ENCODE data around the gene DENND2D. TPM values are rescaled to one million over a fixed set of nuclear protein-coding genes. Genes with fewer than 3 reads are reported as not detected.

The DENND2D gene
- total RNA-seq, 1 experiment from 2014 or later, result 0.11 TPM

- H2AK5ac ChIP-seq (ENCODE audit: insufficient read length, low read length), result no peak overlapping the region
- no peak for DNase-seq
- no peaks in the 10 kb centered on the region for H3K79me2 ChIP-seq (ENCODE audit: insufficient read depth, low read length)
- no peak overlapping the region for H2BK5ac ChIP-seq (ENCODE audit: insufficient read length, low read length)
- no peaks in the 10 kb centered on the region for H3K4me1 ChIP-seq (ENCODE audit: insufficient read depth, low read length)
- H3K79me1 ChIP-seq (ENCODE audit: insufficient read depth, low read depth, low read length, poor library complexity, severe bottlenecking), result no peaks in the 10 kb centered on the region
- no peak overlapping the region for H3T11ph ChIP-seq (ENCODE audit: low read length)
- H3K4ac ChIP-seq (ENCODE audit: low read depth, low read length), result no peak overlapping the region
- H4K20me1 ChIP-seq (ENCODE audit: control insufficient read depth, insufficient read depth, insufficient read length), result no peaks in the 10 kb centered on the region
- no peak overlapping the region for H2BK20ac ChIP-seq (ENCODE audit: low read depth, low read length, poor library complexity, severe bottlenecking)
- no peak overlapping the region for H4K8ac ChIP-seq (replicated peaks; ENCODE audit: insufficient read length, low read depth, low read length)
- no peak overlapping the region for H3K4me2 ChIP-seq (ENCODE audit: insufficient read depth, insufficient read length, low read length)
- H2AFZ ChIP-seq (ENCODE audit: low read length), result no peak overlapping the region
- H3K9me3 ChIP-seq (ENCODE audit: control insufficient read depth, low read depth, low read length), result no peaks in the 10 kb centered on the region
- H4K91ac ChIP-seq (ENCODE audit: insufficient read length, low read depth, low read length), result no peak overlapping the region
- no peak overlapping the region for H3K14ac ChIP-seq (ENCODE audit: insufficient read depth, low read length)
- Mint-ChIP-seq H3K27me3 (ENCODE audit: low read depth) (no peaks in the 10 kb centered on the region), H3K4me1 (no peaks in the 10 kb centered on the region), H3K27ac (no peak overlapping the region), H3K36me3 (ENCODE audit: insufficient read depth in 1 of 3, low read depth in 3 of 3) (peaks cover 8 to 25% (median 18%) of the 10 kb centered on the region in 3 experiments), H3K4me3 (no peak overlapping the region), H3K9me3 (no peaks in the 10 kb centered on the region)
- H4K5ac ChIP-seq (ENCODE audit: insufficient read length, low read depth, low read length), result no peak overlapping the region
- no CpG with 5 or more reads among the region's 4 CpGs for WGBS (ENCODE audit: extremely low coverage, insufficient read length, low lambda C conversion rate)
- no peak overlapping the region for H2BK12ac ChIP-seq (ENCODE audit: insufficient read length, low read depth, low read length)
- no peaks in the 10 kb centered on the region for H3K27me3 ChIP-seq (ENCODE audit: insufficient read depth, low read length)
- H2BK120ac ChIP-seq (ENCODE audit: low read depth, low read length, poor library complexity, severe bottlenecking), result no peak overlapping the region
- TF ChIP-seq CTCF (conservative IDR thresholded peaks at IDR 0.05), result no peak
- no peak overlapping the region for H3K56ac ChIP-seq (ENCODE audit: insufficient read length, low read depth, low read length)
- no peak overlapping the region for H3K18ac ChIP-seq (ENCODE audit: insufficient read length, low read depth, low read length)
- H3K23ac ChIP-seq (ENCODE audit: insufficient read length, low read depth, low read length), result no peak overlapping the region
- no peak overlapping the region for H3K9ac ChIP-seq (ENCODE audit: extremely low read depth, insufficient read length, low read length)
- H3K27ac ChIP-seq (ENCODE audit: insufficient read length, low read depth, low read length), result no peak overlapping the region
- no peak overlapping the region for H2BK15ac ChIP-seq (ENCODE audit: low read depth, low read length)
- no peaks in the 10 kb centered on the region for H3K23me2 ChIP-seq (ENCODE audit: insufficient read length, low read depth, low read length, poor library complexity, severe bottlenecking)
Measured at GRCh38 chr1:111163363-111163762, 37.1 kb downstream of the DENND2D start.

All from H9 (cell line).